K562 (cell line): ENCODE measurements around the gene ADAM19. TPM values are rescaled to one million over a fixed set of nuclear protein-coding genes. Genes with fewer than 3 reads are reported as not detected.

ENCODE experiments used
- ATAC-seq: fragments of 200-7000 bp; cut with Tn5 transposase; 3 replicates; pipeline ENCODE4 v1.9.1; 2020; ENCODE audit warnings: moderate library complexity
- BruUV-seq: library from RNA; stranded (reverse); fragments of 400-500 nt; replicated peaks from 2 replicates; lab custom pipeline; 2021; lab: Mats Ljungman, UMichigan
- CTCF ChIA-PET: fragments of 300-600 bp; formaldehyde crosslinking; extraction: SDS; loops from one replicate; lab custom pipeline; 2021; ENCODE audit warnings: low intra/inter-chr PET ratio; lab: Yijun Ruan, JAX
- POLR2A ChIA-PET: fragments of 300-600, 350-650 bp; sonication (Branson Sonifier 250); formaldehyde crosslinking; extraction: SDS; loops from one replicate; lab custom pipeline; 2021; ENCODE audit warnings: antibody characterized with exemption, inconsistent platforms; lab: Yijun Ruan, JAX
- DNase-seq, 4 experiments: peaks; one replicate each; pipeline versions ENCODE4 v3.0.0 to v3.0.0-alpha.2; 2011 to 2018; ENCODE audit warnings: low spot score in 3 of 4, mixed read lengths in 3 of 4; ENCODE audit errors: extremely low read depth in 1 of 4
- FAIRE-seq: peaks from 2 replicates; lab custom pipeline; 2011; peaks lifted over from hg19 to GRCh38; lab: Jason Lieb, UNC
- H2AFZ ChIP-seq: 2 replicates; pipeline ENCODE4 v1.6.0; 2011; ENCODE audit warnings: low read depth, low read length, control low read depth, inconsistent platforms
- H3K27ac ChIP-seq: fragments of 200-600 bp; 3 replicates; pipeline ENCODE4 v1.8.0; 2011; ENCODE audit warnings: low read depth, mild to moderate bottlenecking, control low read depth, inconsistent platforms, low read length, moderate library complexity, mixed read lengths; ENCODE audit errors: extremely low read depth
- H3K27me3 ChIP-seq, 2 experiments: fragments of 300-600 bp in 1 of 2; 2 replicates in 1 of 2; 3 replicates in 1 of 2; pipeline versions ENCODE4 v1.6.0 to v1.8.0; 2011; ENCODE audit warnings: inconsistent platforms in 2 of 2, low read length in 2 of 2, mild to moderate bottlenecking in 1 of 2, mixed read lengths in 1 of 2, moderate library complexity in 1 of 2; ENCODE audit not compliant: control insufficient read depth in 2 of 2, insufficient read depth in 2 of 2
- H3K36me3 ChIP-seq: fragments of 300-600 bp; 3 replicates; pipeline ENCODE4 v1.8.0; 2011; ENCODE audit warnings: mild to moderate bottlenecking, low read length, inconsistent platforms; ENCODE audit not compliant: control insufficient read depth, insufficient read depth
- H3K4me1 ChIP-seq, 2 experiments: fragments of 200-600 bp in 1 of 2; replicated peaks in 1 of 2; 2 replicates in 1 of 2; 3 replicates in 1 of 2; pipeline versions ENCODE4 v1.5.1 to v1.8.0; 2011; ENCODE audit warnings: inconsistent platforms in 2 of 2, low read length in 2 of 2, mild to moderate bottlenecking in 1 of 2, mixed read lengths in 1 of 2, moderate library complexity in 1 of 2; ENCODE audit not compliant: control insufficient read depth in 2 of 2, insufficient read depth in 2 of 2
- H3K4me2 ChIP-seq: 2 replicates; pipeline ENCODE4 v1.6.1; 2011; ENCODE audit warnings: low read length, control low read depth, inconsistent platforms, mixed read lengths; ENCODE audit not compliant: insufficient read depth
- H3K4me3 ChIP-seq: fragments of 200-600 bp; sonication (generic), shearing (Covaris generic); 2 replicates; pipeline ENCODE4 v1.5.1; 2016; ENCODE audit warnings: control low read depth, inconsistent platforms
- H3K79me2 ChIP-seq: fragments of 200-600 bp; 3 replicates; pipeline ENCODE4 v1.8.0; 2011; ENCODE audit warnings: low read length, inconsistent platforms; ENCODE audit not compliant: control insufficient read depth, insufficient read depth
- H3K9ac ChIP-seq, 2 experiments: 2 replicates each; pipeline versions ENCODE4 v1.6.0 to v1.6.1; 2011; ENCODE audit warnings: low read depth in 2 of 2, low read length in 2 of 2, control low read depth in 1 of 2, inconsistent platforms in 1 of 2, mild to moderate bottlenecking in 1 of 2, mixed read lengths in 1 of 2; ENCODE audit not compliant: insufficient read depth in 1 of 2
- H3K9me1 ChIP-seq: one replicate; pipeline ENCODE4 v1.6.0; 2011; ENCODE audit warnings: inconsistent platforms, mild to moderate bottlenecking, low read length, moderate library complexity; ENCODE audit not compliant: control insufficient read depth, insufficient read depth
- H3K9me3 ChIP-seq: replicated peaks from 2 replicates; pipeline ENCODE4 v1.5.1; 2011; ENCODE audit warnings: low read depth, low read length, inconsistent platforms; ENCODE audit not compliant: control insufficient read depth, insufficient read depth
- H4K20me1 ChIP-seq: replicated peaks from 2 replicates; pipeline ENCODE4 v1.6.1; 2011; ENCODE audit warnings: low read length, inconsistent platforms, mixed read lengths; ENCODE audit not compliant: control insufficient read depth, insufficient read depth
- BRD4 ChIP-seq: fragments of 200-600 bp; sonication (generic); IDR thresholded peaks from 2 replicates; pipeline ENCODE4 v1.6.1; 2017; ENCODE audit warnings: inconsistent platforms
- C11orf30 ChIP-seq: fragments of 450-650 bp; IDR thresholded peaks from 2 replicates; pipeline ENCODE4 v1.6.1; 2016; ENCODE audit warnings: low read depth, mild to moderate bottlenecking
- CBX3 ChIP-seq, 2 experiments: IDR thresholded peaks; 1 replicate in 1 of 2; 2 replicates in 1 of 2; pipeline ENCODE4 v1.6.1; 2012; ENCODE audit warnings: inconsistent platforms in 2 of 2, low read length in 2 of 2, borderline replicate concordance in 1 of 2, control low read depth in 1 of 2
- CREB3 ChIP-seq: fragments of 450-650 bp; conservative IDR thresholded peaks from 2 replicates; pipeline ENCODE4 v1.6.1; 2016; ENCODE audit warnings: missing genetic modification characterization, low read depth, mild to moderate bottlenecking, missing compliant biosample characterization, moderate library complexity
- CXXC5 ChIP-seq: fragments of 250-450 bp; sonication (Bioruptor Pico); IDR thresholded peaks from 2 replicates; pipeline ENCODE4 v1.8.0; 2022; ENCODE audit warnings: inconsistent platforms, mild to moderate bottlenecking, moderate library complexity
- ERF ChIP-seq: fragments of 450-650 bp; formaldehyde crosslinking; IDR thresholded peaks from 2 replicates; pipeline ENCODE4 v1.4.0; 2020; ENCODE audit warnings: mild to moderate bottlenecking, mixed read lengths
- ILF3 ChIP-seq: fragments of 450-650 bp; IDR thresholded peaks from 2 replicates; pipeline ENCODE4 v1.6.1; 2018; ENCODE audit warnings: antibody characterized with exemption, mild to moderate bottlenecking, moderate library complexity, borderline replicate concordance
- SRSF9 ChIP-seq: fragments of 200-400 bp; formaldehyde crosslinking; IDR thresholded peaks from 2 replicates; pipeline ENCODE4 v1.6.1; 2017; ENCODE audit warnings: low read depth, low read length, borderline replicate concordance
- TEAD4 ChIP-seq, 2 experiments: sonication (generic) in 1 of 2; formaldehyde crosslinking in 1 of 2; IDR thresholded peaks; 2 replicates each; pipeline versions ENCODE4 v1.6.1 to v1.8.0; 2012 to 2022; ENCODE audit warnings: borderline replicate concordance in 1 of 2, inconsistent platforms in 1 of 2, low read length in 1 of 2, mild to moderate bottlenecking in 1 of 2, missing genetic modification reagents in 1 of 2
- ZFP91 ChIP-seq: sonication (generic); formaldehyde crosslinking; IDR thresholded peaks from 2 replicates; pipeline ENCODE4 v1.8.0; 2022; ENCODE audit warnings: mild to moderate bottlenecking, missing genetic modification reagents
- ZNF146 ChIP-seq: IDR thresholded peaks from one replicate; pipeline ENCODE4 v1.6.1; 2018; ENCODE audit warnings: missing compliant biosample characterization; ENCODE audit not compliant: unreplicated experiment
- ZNF316 ChIP-seq: fragments of 450-650 bp; IDR thresholded peaks from 2 replicates; pipeline ENCODE4 v1.6.1; 2016
- ZNF785 ChIP-seq: fragments of 250-450 bp; sonication (Bioruptor Pico); IDR thresholded peaks from 2 replicates; pipeline ENCODE4 v1.4.0; 2020; ENCODE audit warnings: mild to moderate bottlenecking
- WGBS: fragments of 100-300 bp; shearing (Covaris generic); methylation state at CpG from one replicate; pipeline ENCODE4 v1.1.6; 2016; ENCODE audit warnings: low coverage, mixed read lengths; ENCODE audit not compliant: insufficient coverage; ENCODE audit errors: missing lambda C conversion rate; 5-methylcytosine and 5-hydroxymethylcytosine counted together
- in situ Hi-C: fragments of 300-500 bp; cut with MboI; formaldehyde crosslinking; loops from 4 replicates; pipeline ENCODE4 v1.15.0; 2018; ENCODE audit warnings: inconsistent platforms, mixed read lengths
- intact Hi-C: fragments of 100-400 bp; cut with micrococcal nuclease; formaldehyde crosslinking; loops from 2 replicates; pipeline ENCODE4 v1.14.2; 2022
- polyA plus RNA-seq, 8 experiments: library from polyadenylated mRNA; depleted of rRNA in 4 of 8; stranded (reverse) in 5 of 8; unstranded in 3 of 8; fragments of >200 nt; fragmentation: Nextera tagmentation in 2 of 8; fragmentation: Illumina TruSeq in 1 of 8; extraction: Ambion mirVana in 2 of 8; extraction: Trizol in 1 of 8; gene quantifications; 2 replicates each; pipeline versions ENCODE4 v1.2.1 to v1.2.3, GENCODE V29; 2011 to 2014; ENCODE audit warnings: inconsistent platforms in 1 of 8, missing spikeins in 1 of 8
- total RNA-seq, 7 experiments: library from RNA; depleted of rRNA in 6 of 7; stranded (reverse); fragments of >200 nt in 6 of 7; fragmentation: Illumina TruSeq in 2 of 7; extraction: Trizol in 2 of 7; gene quantifications; 2 replicates each; pipeline versions ENCODE4 v1.2.1 to v1.2.3, GENCODE V29; 2011 to 2021; ENCODE audit warnings: low replicate concordance in 1 of 7
- TF ChIP-seq, protein P1 (sequence below), 2 experiments: fragments of 200-800 bp in 1 of 2; sonication (Bioruptor generic) in 1 of 2; sonication (generic) in 1 of 2; formaldehyde crosslinking in 1 of 2; IDR thresholded peaks in 1 of 2; conservative IDR thresholded peaks in 1 of 2; 2 replicates each; pipeline versions ENCODE4 v1.5.0 to v1.6.1; 2016 to 2020; ENCODE audit warnings: missing compliant biosample characterization in 1 of 2, missing genetic modification characterization in 1 of 2, missing genetic modification reagents in 1 of 2

ADAM19 gene
- total and polyA plus RNA-seq, 9 of the 15 experiments (the other 6 are each of a cell fraction or from before 2014, with no cell fraction given), result 0.11 to 1.1 (median 0.43) TPM

- TF ChIP-seq, protein P1, sequence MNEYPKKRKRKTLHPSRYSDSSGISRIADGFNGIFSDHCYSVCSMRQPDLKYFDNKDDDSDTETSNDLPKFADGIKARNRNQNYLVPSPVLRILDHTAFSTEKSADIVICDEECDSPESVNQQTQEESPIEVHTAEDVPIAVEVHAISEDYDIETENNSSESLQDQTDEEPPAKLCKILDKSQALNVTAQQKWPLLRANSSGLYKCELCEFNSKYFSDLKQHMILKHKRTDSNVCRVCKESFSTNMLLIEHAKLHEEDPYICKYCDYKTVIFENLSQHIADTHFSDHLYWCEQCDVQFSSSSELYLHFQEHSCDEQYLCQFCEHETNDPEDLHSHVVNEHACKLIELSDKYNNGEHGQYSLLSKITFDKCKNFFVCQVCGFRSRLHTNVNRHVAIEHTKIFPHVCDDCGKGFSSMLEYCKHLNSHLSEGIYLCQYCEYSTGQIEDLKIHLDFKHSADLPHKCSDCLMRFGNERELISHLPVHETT (CRISPR knock-in tag; conservative IDR thresholded peaks at IDR 0.05 in 1 of 2, IDR thresholded peaks at IDR 0.05 in 1 of 2), result peak in 1 of 2 experiments; percentile 70; a peak in 1 of 4 replicates
- TF ChIP-seq CREB3 (tag), result peak; percentile 40; the same call in 1 of the 2 replicates
Observed at GRCh38 chr5:157543825-157544622, 31.6 kb downstream of the ADAM19 start (continued).

- no peak overlapping the region for H3K27ac ChIP-seq
- CTCF ChIA-PET, result no interaction called here
- 66% methylated on average over 14 of the region's 14 CpGs for WGBS
- H3K9me1 ChIP-seq, result no peaks in the 10 kb centered on the region
- H3K9me3 ChIP-seq, result no peaks in the 10 kb centered on the region
- ATAC-seq, result no peak
- H4K20me1 ChIP-seq, result no peaks in the 10 kb centered on the region
- in situ Hi-C loops (no loop called here), intact Hi-C loops (no loop called here)
- H3K79me2 ChIP-seq, result no peaks in the 10 kb centered on the region
- H3K36me3 ChIP-seq, result no peaks in the 10 kb centered on the region
- no peak overlapping the region for H2AFZ ChIP-seq
- no peaks in the 10 kb centered on the region; a peak in 1 of 5 replicates for H3K27me3 ChIP-seq
- no TSS peak for BruUV-seq
- no peak overlapping the region for H3K9ac ChIP-seq
- DNase-seq, result no peak
- FAIRE-seq, result no peak
- H3K4me2 ChIP-seq, result no peak overlapping the region
- H3K4me1 ChIP-seq, result peaks cover 5 to 30% of the 10 kb centered on the region in 2 experiments; a peak in 4 of 5 replicates
- POLR2A ChIA-PET, result no interaction called here
- H3K4me3 ChIP-seq, result no peak overlapping the region
- TF ChIP-seq ILF3, result no peak
- no peak for TF ChIP-seq C11orf30
- no peak for TF ChIP-seq ZNF146
- TF ChIP-seq TEAD4 (IDR thresholded peaks at IDR 0.05; ENCODE audit: low read length), result no peak
- TF ChIP-seq TEAD4 (CRISPR knock-in tag; IDR thresholded peaks at IDR 0.05; ENCODE audit: borderline replicate concordance), result no peak
- no peak for TF ChIP-seq CXXC5
- TF ChIP-seq ERF (CRISPR knock-in tag), result no peak
- no peak for TF ChIP-seq ZFP91 (CRISPR knock-in tag)
- no peak for TF ChIP-seq ZNF785 (CRISPR knock-in tag)
- TF ChIP-seq BRD4, result no peak
- no peak for TF ChIP-seq ZNF316
- no peak for TF ChIP-seq SRSF9
- no peak for TF ChIP-seq CBX3 (IDR thresholded peaks at IDR 0.05; ENCODE audit: borderline replicate concordance in 1 of 2, low read length in 2 of 2)
Observed at GRCh38 chr5:157542282-157543000, 33.1 kb downstream of the ADAM19 start.
